Measurements from ENCODE around the gene PRKCA.

Gene PRKCA

DNA sequence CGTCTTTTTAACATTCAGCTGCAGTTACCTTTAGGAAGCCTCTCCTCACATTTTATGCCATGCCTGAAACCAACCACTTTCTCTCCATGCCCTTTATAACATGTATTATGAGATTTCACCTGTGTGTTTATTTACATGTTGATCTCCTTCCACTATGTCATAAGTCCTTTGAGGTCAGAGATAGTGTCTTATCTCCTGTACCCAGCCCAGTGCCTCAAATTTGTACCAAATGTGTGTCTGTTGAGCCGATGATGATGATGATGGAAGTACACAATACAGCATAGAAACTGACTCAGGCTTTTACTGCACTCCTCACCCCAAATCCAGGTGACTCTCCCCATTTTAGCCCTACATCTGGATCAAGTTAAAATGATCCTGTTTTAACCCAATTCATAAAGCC lies 353.0 kb downstream of the PRKCA start:
- no peak for DNase-seq (ENCODE audit: low read depth)
- no peak for TF ChIP-seq CTCF (IDR thresholded peaks at IDR 0.05; ENCODE audit: insufficient read depth, low read depth, low read length, missing control alignments)
- no peak overlapping the region for H3K4me3 ChIP-seq (ENCODE audit: low read length)

DNA sequence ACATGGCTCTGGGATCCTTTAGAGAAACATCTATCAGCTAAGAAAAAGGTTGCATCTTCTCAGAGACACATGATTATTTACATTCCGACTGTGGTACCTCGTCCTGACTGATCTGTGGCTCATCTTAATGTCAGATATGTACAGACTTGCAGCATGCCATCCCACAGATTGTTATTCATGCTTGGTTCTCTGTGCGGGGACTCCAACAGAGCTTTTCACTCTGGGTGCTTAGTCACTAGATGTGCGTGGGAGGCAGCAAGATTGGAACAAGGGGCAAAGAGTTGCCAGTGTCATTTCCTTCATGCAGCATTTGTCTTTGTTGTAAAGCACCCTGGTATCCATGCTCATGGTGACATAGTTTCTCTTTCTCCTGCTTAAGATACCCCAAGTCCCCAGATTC lies 353.4 kb downstream of the PRKCA start:
- peak; percentile 97 for DNase-seq (ENCODE audit: low read depth)
- H3K4me3 ChIP-seq (ENCODE audit: low read length): no peak overlapping the region
- TF ChIP-seq CTCF (IDR thresholded peaks at IDR 0.05; ENCODE audit: insufficient read depth, low read depth, low read length, missing control alignments): no peak

DNA sequence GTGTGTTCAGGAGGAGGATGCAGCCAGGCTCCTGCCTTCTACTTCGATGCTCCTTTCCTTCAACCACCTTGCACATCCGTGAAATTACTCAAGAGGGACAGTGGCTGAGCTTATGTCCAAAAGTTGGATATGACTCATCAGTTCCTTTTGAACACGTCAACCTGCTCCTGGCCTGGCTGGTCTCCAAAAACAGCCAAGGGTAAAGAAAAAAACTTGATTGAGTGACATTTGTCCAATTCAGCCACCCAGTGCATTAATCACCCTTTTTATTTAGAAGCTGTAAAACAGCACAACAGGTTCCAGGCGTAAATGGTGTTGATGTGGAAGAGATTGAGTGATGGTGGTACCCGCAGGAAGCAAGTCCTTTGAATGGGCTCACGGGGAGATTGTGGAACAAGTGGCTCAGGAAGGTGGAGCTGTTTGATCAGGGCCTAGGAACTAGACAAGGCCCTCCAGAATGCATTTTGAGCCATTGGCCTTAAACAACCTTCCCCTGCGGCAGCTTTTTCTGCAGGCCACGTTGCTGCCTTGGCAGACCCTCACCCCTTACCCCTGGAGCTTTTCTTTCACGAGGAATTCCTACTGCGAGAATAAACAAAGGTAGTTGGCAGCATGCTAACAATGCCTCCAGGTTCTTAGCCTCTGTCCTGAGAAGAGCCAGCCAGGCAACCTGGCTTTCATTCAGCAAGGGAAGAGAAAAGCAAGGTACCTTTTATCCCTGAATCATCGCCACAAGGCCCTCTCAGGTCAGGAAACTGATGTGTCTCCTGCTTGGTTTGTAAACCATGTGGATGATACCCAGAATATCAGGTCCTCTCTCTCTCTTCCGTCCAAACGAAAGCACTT lies 359.2 kb downstream of the PRKCA start:
- peak; percentile 10 for TF ChIP-seq CTCF (IDR thresholded peaks at IDR 0.05; ENCODE audit: insufficient read depth, low read depth, low read length, missing control alignments)
- H3K4me3 ChIP-seq (ENCODE audit: low read length): no peak overlapping the region
- peak; percentile 92 for DNase-seq (ENCODE audit: low read depth)

DNA sequence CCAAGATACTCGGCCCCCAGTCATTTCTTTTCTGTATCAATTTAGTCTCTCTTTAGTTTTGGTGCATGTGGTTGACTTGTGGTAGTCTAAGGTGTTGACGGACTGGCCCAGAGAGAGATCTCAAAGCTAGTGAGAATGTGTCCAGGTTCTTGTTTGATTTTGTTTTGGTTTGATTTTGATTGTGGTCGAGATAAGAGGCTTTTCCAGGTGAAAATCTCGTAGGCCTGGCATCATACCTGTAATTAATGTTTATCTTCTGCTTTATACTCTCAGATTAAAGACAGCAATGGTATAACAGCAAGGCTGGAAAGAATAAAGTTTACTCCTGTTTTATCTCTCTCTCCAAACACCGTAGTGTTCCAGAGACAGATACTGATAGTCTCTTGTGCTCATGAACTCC lies 360.1 kb downstream of the PRKCA start:
- TF ChIP-seq CTCF (IDR thresholded peaks at IDR 0.05; ENCODE audit: insufficient read depth, low read depth, low read length, missing control alignments): no peak
- DNase-seq (ENCODE audit: low read depth): no peak
- no peak overlapping the region for H3K4me3 ChIP-seq (ENCODE audit: low read length)

GRCh38 chr17:66663041-66663606 lies 360.7 kb downstream of the PRKCA start:
- TF ChIP-seq CTCF (IDR thresholded peaks at IDR 0.05; ENCODE audit: insufficient read depth, low read depth, low read length, missing control alignments): no peak
- DNase-seq (ENCODE audit: low read depth): no peak
- H3K4me3 ChIP-seq (ENCODE audit: low read length): no peak overlapping the region

GRCh38 chr17:66664336-66664735 lies 361.9 kb downstream of the PRKCA start:
- DNase-seq (ENCODE audit: low read depth): no peak
- no peak overlapping the region for H3K4me3 ChIP-seq (ENCODE audit: low read length)
- TF ChIP-seq CTCF (IDR thresholded peaks at IDR 0.05; ENCODE audit: insufficient read depth, low read depth, low read length, missing control alignments): no peak

Data from epithelial cell of esophagus (primary cell).